Stimulated activated CD4-positive, alpha-beta T cell treated with anti-CD3 and anti-CD28 coated beads, Interleukin-4, amount 100 ng/mL, for 1 hour (primary cell): ENCODE data around the gene OTUD7B.
"Not testable (repeated sequence)": the region's sequence is repeated elsewhere in the genome, so short reads cannot be mapped to it uniquely, and the experiment has no call there.

ENCODE experiments used
- DNase-seq: peaks from one replicate; pipeline ENCODE4 v3.0.0-alpha.2; 2020

Gene OTUD7B

DNA sequence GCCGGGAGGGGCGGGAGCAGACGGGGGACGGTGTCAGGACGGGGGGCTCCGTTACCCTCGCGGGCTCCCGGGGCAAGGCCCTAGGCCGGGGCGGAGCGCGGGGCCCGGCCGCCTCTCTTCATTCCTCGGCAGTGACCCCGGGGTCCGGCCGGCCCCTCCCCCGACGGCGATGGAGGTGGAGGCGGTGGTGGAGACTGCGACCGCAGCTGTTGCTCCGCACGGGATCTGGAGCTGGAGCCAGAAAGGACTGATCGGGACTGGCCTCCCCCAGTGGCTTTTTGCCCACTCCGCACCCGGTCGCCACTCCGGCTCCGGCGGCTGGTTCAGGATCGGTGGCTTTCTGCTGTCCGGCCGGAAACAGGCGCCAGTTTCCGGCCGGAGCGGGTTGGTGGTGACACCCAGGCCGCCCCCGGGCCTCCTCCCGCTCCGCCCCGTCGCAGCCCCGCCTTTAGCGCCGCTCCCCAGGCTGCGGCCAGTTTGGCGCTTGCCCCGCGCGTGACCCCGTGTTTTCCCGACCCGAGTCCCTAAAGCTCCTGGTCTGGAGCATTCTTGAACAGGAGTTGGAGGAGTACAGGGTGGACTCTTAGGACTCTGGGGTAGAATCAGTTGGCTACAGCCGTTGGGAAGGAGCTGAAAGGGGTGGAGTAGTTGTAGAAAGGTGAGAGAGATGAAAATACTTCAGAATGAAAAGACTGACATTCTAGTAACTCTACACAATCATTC, at the start of gene OTUD7B:
TSS of gene OTUD7B (minus strand) at position 334 of the 723 bp plus-strand sequence. CDS start 33,216 bp downstream, outside the sequence.
- peak; percentile 79 for DNase-seq

DNA sequence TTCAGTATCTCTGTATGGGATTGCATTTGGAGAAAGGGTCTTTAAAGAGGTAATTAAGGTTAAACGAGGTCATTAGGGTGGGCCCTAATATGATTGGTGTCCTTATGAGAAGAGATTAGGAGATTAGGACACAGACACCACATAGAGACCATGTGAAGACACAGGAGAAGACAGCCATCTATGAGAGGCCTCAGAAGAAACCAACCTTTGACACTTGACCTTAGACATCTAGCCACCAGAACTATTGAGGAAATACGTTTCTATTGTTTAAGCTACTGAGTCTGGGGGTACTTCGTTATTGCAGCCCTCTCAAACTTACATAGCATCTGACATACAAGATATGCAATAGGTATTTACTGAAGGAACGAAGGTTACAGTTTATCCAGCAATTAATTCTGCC, 49.7 kb upstream of the OTUD7B start:
- no peak for DNase-seq

DNA sequence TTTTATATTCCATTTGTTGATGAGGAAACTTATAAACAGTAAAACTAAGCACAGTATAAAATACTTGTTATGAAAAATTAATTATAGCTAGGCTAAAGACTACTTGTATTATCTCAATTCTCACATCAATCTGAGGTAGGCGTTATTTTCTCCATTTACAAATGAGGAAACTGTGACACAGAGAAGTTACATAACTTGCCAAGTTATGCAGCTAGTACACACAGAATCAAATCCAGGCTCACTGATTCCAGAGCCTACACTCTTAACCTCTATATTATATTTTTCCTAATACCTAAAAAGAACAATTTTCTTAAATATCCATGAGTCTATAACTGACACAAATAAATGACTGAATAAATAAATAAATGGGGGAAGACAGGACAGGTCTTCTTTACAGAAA, 45.9 kb upstream of the OTUD7B start:
- DNase-seq = no peak

- DNase-seq = not testable (repeated sequence)
These were observed 45.0 kb upstream of the OTUD7B start for GRCh38 chr1:150055507-150055906.

- no peak for DNase-seq
These were observed 43.4 kb upstream of the OTUD7B start for GRCh38 chr1:150053926-150054325.

DNA sequence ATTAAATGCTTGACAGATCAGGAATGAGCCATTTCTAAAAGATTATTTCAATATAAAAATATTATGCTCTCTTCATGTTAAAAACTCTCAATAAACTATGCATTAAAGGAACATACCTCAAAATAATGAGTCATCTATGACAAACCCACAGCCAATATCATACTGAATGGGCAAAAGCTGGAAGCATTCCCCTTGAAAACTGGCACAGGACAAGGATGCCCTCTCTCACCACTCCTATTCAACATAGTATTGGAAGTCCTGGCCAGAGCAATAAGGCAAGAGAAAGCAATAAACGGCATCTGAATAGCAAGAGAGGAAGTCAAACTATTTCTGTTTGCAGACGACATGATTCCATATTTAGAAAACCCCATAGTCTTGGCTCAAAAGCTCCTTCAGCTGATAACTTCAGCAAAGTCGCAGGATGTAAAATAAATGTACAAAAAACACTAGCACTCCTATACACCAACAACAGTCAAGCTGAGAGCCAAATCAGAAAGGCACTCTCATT, 41.4 kb upstream of the OTUD7B start:
- DNase-seq = not testable (repeated sequence)

DNA sequence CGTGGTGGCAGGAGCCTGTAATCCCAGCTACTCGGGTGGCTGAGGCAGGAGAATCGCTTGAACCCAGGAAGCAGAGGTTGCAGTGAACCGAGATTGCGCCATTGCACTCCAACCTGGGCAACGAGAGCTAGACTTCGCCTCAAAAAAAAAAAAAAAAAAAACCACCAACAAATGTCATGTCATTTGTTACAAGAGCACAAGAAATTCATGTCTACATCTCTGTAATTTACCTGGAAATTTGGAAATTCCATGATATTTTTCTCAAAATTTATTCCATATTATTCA, 40.5 kb upstream of the OTUD7B start:
- DNase-seq = no peak

DNA sequence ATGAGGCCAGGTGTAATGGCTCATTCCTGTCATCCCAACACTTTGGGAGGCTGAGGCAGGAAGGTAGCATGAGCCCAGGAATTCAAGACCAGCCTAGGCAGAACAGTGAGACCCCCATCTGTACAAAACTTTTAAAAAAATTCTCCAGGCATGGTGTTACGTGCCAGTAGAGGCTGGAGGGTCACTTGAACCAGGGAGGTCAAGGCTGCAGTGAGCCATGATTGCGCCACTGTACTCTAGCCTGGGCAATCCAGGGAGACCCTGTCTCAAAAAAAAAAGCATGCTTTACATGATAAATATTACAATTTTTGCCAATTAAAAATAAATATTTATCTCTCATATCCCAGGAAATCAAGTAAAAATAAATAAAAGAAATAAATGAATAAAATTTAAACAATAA, 39.4 kb upstream of the OTUD7B start:
- no peak for DNase-seq

- no peak for DNase-seq
These were observed 23.8 kb upstream of the OTUD7B start for GRCh38 chr1:150034336-150034735.

- no peak for DNase-seq
These were observed 17.8 kb upstream of the OTUD7B start for GRCh38 chr1:150028322-150028721.

DNA sequence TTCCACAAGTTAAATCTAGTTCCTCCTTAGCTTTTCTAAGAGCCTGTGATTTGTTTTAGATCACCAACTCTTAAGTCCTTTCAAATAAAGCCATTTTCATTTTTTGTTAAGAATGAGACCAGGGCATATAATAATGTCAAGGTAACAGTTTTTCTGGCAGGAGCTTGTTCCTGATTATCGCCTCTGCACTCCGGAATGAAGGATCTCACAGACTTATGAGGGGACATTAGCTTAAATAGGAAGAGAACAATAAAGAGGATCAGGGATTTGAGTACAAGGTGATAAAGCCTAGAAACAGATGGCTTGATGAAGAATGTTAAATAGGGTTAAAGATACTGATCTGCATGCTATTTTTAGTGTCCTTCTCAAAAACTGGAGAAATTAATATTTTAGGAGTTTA, 13.6 kb upstream of the OTUD7B start:
- no peak for DNase-seq

- no peak for DNase-seq
These were observed 11.8 kb upstream of the OTUD7B start for GRCh38 chr1:150022357-150022756.

DNA sequence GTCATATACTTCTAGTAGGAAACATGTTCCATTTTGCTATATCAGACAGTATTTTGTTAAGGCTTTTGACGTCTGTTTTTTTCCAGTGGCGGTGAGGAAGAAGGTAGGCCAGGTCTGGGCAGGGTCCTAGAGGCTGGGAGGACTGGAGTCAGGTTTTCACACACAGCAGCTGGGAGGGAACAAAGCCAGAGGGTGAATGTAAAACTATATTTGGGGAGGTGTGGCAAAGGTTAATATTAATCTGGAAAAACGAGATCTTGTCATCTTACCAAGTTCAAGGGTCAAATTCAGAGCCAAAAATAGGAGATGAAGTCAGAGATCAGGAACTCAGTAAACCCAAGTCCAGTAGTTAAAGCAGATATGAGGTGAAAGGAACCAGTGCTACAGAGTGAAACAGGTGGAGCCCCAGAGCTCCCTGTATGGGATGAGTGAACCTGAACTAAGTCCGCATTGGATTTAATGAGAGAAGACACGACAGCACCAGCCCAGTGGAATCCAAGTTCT, 10.7 kb upstream of the OTUD7B start:
- DNase-seq = no peak

DNA sequence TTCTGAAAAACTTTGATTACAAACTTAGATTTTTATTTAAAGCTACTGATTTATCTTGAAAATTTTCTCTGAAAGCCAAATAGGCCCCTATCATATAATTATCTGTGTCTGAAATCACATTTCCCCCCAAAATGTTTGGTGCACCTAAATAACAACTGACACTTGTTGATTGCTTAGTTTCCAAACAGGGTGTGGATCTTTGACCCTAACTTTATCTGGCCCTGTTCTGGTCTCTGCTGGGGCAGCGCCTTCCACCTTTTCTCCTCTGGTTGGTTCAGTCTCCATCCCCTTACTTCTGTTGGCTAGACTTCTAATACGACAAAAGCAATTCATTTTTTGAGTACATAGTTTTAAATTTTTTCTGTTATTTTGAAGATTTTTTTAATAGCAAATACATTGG, 10.2 kb upstream of the OTUD7B start:
- no peak for DNase-seq

DNA sequence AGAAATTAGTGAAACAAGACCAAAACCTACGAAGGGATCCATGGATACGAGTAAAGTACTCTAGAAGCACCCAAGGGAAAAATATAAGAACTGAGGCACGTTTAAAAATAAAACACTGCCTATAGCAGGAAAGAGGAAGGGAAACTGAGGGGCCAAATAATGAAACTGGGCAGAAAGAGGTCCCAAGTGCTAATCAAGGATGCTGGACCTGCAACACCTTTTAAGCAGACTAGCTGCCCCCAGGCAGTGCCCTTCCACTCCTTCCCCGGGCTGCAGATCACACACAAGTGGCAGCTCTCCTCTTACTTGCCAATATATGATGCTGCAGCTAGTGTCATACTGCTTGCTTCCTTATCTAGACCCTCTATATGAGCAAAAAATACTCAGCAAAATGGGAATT, 7.6 kb upstream of the OTUD7B start:
- DNase-seq = no peak

DNA sequence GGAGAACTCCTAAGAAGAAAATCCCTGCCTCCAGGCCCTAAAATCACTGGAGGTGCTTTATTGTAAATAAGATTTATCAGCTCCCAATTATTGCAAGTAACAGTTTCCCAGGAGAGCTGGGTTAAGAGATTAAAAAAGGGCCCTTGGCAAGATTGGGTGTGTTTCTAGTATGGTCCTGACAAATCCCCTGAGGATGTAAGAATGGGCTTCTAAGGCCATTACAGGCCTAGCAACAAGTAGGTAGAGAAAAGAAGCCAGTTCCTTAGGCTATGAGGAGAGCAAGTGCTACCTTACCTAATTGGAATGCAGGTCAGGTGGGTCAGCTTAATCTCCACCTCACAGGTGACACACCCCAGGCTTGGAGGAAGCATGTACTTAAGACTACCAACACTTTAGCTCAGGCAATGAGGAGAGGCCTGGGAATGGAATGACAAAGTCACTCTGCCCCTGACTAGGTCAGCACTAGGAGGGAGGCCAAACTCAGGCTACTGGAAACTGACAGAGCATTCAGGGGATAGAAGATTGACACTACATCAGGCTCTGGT, 6.8 kb upstream of the OTUD7B start:
- no peak for DNase-seq

GRCh38 chr1:150015651-150016131, 5.2 kb upstream of the OTUD7B start:
- no peak for DNase-seq

DNA sequence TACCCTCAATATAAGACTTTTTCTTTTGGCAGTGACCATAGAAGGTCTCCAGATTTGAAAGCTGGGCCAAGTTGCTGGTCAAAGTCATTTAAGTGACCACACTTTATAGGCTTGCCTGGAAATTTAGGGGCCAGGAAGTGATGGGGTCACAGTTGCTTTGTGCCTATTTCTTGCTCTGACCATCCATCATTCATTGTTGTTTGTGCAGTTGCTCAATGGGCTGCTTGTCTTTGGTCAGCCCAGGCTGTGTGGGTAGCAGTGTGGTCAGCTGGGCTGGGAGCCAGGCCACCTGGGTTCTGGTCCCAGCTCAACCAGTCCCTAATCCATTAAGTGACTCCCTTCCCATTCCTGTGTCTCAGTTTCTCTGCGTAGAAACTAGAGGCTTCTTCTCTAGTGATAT, 2.1 kb upstream of the OTUD7B start:
- no peak for DNase-seq

DNA sequence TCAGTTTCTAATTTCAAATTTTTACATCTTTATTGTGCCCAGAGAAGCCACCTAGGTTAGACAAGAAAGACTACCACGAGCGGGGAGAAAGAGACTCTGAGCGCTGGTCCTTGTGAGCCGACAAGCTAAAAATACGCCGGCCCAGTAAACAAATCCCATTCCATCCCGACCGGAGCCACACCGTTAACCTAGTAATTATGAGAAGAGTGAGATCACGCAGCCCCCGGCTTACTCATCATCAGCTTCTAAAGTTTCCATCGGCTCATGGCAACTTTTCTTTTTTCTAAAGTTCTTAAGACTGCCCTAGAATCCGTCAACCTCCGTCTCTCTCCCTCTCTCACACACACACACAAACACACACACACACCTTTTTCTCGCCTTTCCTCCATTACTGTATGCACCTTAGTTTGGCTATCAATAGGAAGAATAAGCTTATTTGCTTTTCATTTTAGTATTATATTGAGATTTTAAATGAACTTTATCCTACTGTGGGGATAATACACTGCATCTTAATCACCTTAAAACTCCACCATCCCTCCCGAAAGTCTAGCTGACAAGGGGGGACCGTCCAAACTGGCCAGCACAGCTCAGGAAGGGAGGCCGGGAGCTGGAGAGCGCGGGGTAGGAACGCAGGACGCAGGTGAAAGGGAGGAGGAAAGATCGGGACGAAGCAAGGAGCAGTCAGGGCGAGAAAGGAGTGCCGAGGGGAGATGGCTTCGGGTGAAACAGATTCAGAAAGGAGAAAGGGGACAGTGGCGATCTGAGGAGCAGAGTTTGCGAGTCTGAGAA, 728 bp downstream of the OTUD7B start:
- peak; percentile 63 for DNase-seq

DNA sequence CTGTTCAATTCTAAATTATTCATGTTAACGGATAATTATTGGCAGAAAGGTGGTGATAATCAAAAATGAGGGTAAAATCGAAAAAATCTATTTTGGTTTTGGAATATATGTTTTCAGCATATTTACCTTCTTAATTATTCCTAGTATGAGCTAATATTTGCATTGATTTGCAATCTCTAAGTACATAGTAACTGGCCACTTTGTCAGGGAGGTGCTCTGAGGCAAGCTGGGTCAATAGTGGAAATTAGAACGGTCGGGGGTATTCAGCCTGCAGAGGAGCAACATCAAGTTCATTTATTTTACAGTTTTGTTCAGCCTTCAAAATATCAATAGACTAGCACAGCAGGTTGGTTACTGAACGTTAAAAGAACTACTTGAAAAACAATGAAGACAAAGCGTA, 1.8 kb downstream of the OTUD7B start:
- DNase-seq = no peak

DNA sequence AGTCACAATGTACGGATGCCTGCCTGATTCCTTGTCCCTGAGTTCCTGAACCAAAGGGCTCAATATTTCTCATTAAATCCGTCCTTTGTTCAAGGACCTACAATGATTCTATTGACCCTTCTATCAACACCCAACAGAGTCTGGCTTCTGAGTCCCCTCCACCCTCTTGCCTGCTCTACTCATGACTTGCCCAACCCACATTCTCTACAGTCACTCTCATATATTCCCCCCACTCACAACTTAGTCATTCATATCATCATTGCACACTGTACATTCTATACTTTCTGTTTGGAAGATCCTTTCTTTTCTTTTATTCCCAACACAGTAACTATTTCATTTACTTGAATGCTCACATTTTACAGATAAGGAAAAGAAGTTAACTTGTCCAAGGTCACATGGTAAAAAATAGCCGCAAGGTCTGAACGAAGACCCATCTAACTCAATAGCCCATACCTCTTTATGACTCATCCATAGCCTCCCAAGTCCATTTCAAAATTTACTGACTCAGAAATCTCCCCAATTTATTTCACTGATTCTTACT, 3.6 kb downstream of the OTUD7B start:
- DNase-seq = no peak

- DNase-seq = no peak
These were observed 4.9 kb downstream of the OTUD7B start for GRCh38 chr1:150005606-150006005.

DNA sequence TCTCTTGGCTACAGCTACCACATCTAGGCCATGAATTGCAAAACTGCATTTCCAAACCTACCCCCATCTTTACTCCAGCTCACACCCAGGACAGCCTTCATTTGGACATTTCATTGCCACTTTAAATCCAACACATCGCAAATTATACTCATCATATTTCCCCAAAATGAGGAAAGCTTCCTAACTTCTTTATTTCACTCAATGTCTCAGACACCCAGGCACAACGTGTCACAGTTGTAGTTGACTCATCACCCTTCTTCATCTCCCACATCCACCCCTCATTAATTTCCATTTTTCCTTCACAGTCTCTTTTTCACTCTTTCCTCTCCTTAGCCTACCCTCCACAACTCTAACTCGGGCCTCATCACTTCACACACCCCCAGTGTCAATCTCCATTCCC, 6.7 kb downstream of the OTUD7B start:
- DNase-seq = no peak

GRCh38 chr1:150002217-150002616, 8.3 kb downstream of the OTUD7B start:
- DNase-seq = no peak
